PFSK-1 (cell line): ENCODE measurements around the gene KRT4.

Source experiments
- FOXP2 ChIP-seq: optimal IDR thresholded peaks from 2 replicates; pipeline ENCODE3; 2011; ENCODE audit warnings: borderline replicate concordance, control low read depth, inconsistent platforms; ENCODE audit not compliant: insufficient read depth; ENCODE audit errors: extremely low read length, extremely low read depth
- POLR2AphosphoS5 ChIP-seq: IDR thresholded peaks from 2 replicates; pipeline ENCODE4 v1.6.1; 2012; ENCODE audit warnings: low read depth, mild to moderate bottlenecking, control low read depth, low read length, moderate library complexity
- SIN3A ChIP-seq: IDR thresholded peaks from 2 replicates; pipeline ENCODE4 v1.6.1; 2012; ENCODE audit warnings: mild to moderate bottlenecking, low read length, moderate library complexity, borderline replicate concordance; ENCODE audit not compliant: insufficient read depth
- TAF1 ChIP-seq: IDR thresholded peaks from 2 replicates; pipeline ENCODE4 v1.6.1; 2012; ENCODE audit warnings: low read length, control low read depth, borderline replicate concordance; ENCODE audit not compliant: insufficient read depth
- TF ChIP-seq, protein P1 (sequence below), 2 experiments: IDR thresholded peaks; 2 replicates each; pipeline versions ENCODE4 v1.6.1 to v1.8.0; 2011 to 2012; ENCODE audit warnings: low read depth in 2 of 2, low read length in 2 of 2, control low read depth in 1 of 2, inconsistent platforms in 1 of 2, mild to moderate bottlenecking in 1 of 2, moderate library complexity in 1 of 2; ENCODE audit not compliant: insufficient read depth in 1 of 2

Gene KRT4

DNA sequence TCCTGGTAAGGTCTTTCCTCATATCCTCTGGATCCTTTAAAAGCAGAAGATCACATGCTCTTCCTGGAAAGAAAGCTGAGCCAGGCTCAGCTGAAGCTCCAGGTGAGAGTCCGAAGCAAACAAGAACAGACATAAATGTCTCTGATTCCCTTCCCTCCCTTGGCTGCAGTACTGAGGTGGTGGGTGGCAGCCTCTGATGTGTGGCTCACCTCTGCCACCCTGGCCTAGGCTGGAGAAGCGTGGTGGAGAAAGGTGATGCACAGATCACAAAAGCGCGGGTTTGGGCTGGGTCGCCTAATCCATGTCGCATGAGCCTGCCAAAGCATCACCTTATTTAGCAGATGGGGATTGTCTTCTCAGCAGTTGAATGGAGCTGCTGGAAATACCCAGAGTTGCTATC lies 34.0 kb downstream of the KRT4 start:
- TF ChIP-seq, protein P1, sequence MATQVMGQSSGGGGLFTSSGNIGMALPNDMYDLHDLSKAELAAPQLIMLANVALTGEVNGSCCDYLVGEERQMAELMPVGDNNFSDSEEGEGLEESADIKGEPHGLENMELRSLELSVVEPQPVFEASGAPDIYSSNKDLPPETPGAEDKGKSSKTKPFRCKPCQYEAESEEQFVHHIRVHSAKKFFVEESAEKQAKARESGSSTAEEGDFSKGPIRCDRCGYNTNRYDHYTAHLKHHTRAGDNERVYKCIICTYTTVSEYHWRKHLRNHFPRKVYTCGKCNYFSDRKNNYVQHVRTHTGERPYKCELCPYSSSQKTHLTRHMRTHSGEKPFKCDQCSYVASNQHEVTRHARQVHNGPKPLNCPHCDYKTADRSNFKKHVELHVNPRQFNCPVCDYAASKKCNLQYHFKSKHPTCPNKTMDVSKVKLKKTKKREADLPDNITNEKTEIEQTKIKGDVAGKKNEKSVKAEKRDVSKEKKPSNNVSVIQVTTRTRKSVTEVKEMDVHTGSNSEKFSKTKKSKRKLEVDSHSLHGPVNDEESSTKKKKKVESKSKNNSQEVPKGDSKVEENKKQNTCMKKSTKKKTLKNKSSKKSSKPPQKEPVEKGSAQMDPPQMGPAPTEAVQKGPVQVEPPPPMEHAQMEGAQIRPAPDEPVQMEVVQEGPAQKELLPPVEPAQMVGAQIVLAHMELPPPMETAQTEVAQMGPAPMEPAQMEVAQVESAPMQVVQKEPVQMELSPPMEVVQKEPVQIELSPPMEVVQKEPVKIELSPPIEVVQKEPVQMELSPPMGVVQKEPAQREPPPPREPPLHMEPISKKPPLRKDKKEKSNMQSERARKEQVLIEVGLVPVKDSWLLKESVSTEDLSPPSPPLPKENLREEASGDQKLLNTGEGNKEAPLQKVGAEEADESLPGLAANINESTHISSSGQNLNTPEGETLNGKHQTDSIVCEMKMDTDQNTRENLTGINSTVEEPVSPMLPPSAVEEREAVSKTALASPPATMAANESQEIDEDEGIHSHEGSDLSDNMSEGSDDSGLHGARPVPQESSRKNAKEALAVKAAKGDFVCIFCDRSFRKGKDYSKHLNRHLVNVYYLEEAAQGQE (IDR thresholded peaks at IDR 0.05; ENCODE audit: insufficient read depth in 1 of 2, low read depth in 2 of 2, low read length in 2 of 2): no peak
- no peak for TF ChIP-seq FOXP2
- TF ChIP-seq SIN3A: no peak
- TF ChIP-seq POLR2AphosphoS5: no peak
- no peak for TF ChIP-seq TAF1

DNA sequence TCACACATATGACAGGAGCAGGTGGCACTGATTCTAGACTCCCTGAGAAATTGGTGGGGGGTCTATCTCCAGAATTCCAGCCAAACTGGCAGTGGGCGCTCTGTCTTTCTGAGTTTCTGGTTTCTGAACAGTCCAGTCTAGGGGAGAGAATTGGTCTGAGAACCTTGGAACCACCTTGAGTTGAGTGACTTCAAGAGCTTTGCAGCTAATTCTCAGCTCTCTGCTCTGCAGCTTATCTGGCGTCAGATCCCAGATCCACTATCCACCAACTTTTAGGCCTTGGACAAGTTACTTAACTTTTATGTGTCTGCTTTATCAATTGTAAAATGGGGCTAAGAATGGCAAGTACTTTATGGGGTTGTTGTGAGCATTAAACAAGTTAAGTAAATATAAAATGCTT lies 35.1 kb downstream of the KRT4 start:
- TF ChIP-seq FOXP2 (no peak), TAF1 (no peak), POLR2AphosphoS5 (no peak), SIN3A (no peak)
- TF ChIP-seq, protein P1 (IDR thresholded peaks at IDR 0.05; ENCODE audit: insufficient read depth in 1 of 2, low read depth in 2 of 2, low read length in 2 of 2): no peak

DNA sequence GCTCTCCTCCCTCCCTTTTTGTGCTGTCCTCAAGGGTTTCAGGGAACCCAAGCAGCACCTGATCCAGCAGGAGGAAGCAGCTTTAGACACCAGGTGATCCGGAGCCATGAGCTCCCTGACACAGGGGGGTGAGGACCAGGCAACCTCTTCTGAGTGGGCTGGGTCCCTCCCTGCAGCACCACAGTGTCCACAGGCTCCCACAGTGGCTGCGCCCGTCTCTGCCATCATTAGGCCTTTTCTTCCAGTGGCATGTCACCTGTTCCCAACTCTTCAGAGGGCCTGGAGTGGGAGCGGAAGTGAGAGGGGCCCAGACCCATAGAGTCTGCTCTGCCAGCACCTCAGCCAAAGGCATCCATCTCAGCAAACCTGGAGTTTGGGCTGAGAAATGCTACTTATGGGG lies 36.4 kb downstream of the KRT4 start:
- TF ChIP-seq FOXP2: no peak
- no peak for TF ChIP-seq TAF1
- no peak for TF ChIP-seq SIN3A
- TF ChIP-seq, protein P1 (IDR thresholded peaks at IDR 0.05; ENCODE audit: insufficient read depth in 1 of 2, low read depth in 2 of 2, low read length in 2 of 2): no peak
- TF ChIP-seq POLR2AphosphoS5: no peak

DNA sequence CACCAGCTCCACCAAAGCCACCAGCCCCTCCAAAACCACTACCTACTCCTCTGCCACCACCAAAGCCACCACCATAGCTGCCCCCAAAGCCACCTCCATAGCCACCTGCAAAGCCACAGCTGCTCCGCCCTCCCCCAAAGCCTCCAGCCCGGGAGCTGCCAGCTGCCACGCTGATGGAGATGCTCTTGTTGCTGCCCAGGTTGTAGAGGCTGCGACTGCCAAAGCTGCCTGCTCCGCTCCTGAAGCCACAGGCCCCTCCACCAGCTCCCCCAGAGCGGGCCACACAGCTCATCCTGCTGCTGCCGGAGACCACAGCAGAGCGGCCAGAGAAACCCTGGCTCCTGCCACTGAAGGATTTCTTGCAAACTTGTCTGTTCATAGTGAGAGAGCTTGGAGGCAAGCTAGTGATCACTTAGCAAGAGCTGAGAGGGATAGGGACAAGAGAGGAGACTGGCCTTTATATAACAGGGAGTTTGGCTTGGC lies 37.0 kb downstream of the KRT4 start, which contains the start of gene KRT76:
TSS of gene KRT76 (minus strand) at position 433 of the 483 bp plus-strand sequence. CDS start at position 379, 54 bp downstream.
- TF ChIP-seq, protein P1 (IDR thresholded peaks at IDR 0.05; ENCODE audit: insufficient read depth in 1 of 2, low read depth in 2 of 2, low read length in 2 of 2): no peak

DNA sequence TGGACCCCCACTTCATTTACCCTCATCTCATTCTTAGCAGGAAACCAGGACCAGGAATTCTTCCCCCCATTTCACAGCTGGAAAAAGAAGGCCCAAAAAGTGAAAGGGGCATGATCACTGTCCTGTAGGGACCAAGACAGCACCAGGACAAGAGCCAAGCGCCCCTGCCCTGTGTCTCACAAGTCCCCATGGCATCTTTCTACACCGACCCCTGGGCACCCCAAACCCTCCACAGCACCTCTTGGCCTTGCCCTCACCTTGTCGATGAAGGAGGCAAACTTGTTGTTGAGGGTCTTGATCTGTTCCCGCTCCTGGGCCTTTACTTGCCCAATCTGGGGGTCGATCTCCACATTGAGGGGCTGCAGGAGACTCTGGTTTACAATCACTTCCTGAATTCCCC lies 37.5 kb downstream of the KRT4 start:
- TF ChIP-seq SIN3A (no peak), POLR2AphosphoS5 (no peak)
